Choroid plexus epithelial cell (primary cell): ENCODE measurements around the gene SERPINA5.
"Not testable (repeated sequence)": the region's sequence is repeated elsewhere in the genome, so short reads cannot be mapped to it uniquely, and the experiment has no call there.

Source experiments
- DNase-seq: peaks from one replicate; pipeline ENCODE4 v3.0.0-alpha.2; 2010; ENCODE audit warnings: low read depth
- H3K4me3 ChIP-seq: 2 replicates; pipeline ENCODE4 v1.5.1; 2011; ENCODE audit warnings: low read depth, mild to moderate bottlenecking, control low read depth, low read length, moderate library complexity
- CTCF ChIP-seq: conservative IDR thresholded peaks from 2 replicates; pipeline ENCODE4 v1.5.1; 2011; ENCODE audit warnings: low read depth, mild to moderate bottlenecking, control low read depth, inconsistent platforms, low read length, moderate library complexity

SERPINA5 gene

GRCh38 chr14:94575730-94576585, 5.3 kb upstream of the SERPINA5 start:
- TF ChIP-seq CTCF, result peak; percentile 8
- peak; percentile 92 for DNase-seq

GRCh38 chr14:94577472-94577871, 3.8 kb upstream of the SERPINA5 start:
- DNase-seq, H3K4me3 ChIP-seq: not testable (repeated sequence)

More at GRCh38 chr14:94575730-94576585, 5.3 kb upstream of the SERPINA5 start:
- H3K4me3 ChIP-seq, result no peak overlapping the region

- no peak for TF ChIP-seq CTCF
- no peak overlapping the region for H3K4me3 ChIP-seq
- no peak for DNase-seq
Measured at GRCh38 chr14:94578712-94579111, 2.5 kb upstream of the SERPINA5 start.

GRCh38 chr14:94582199-94582750, 1.0 kb downstream of the SERPINA5 start:
- H3K4me3 ChIP-seq, result no peak overlapping the region
- DNase-seq, result no peak
- no peak for TF ChIP-seq CTCF

GRCh38 chr14:94582851-94583250, 1.6 kb downstream of the SERPINA5 start:
- no peak for DNase-seq
- no peak for TF ChIP-seq CTCF
- H3K4me3 ChIP-seq, result no peak overlapping the region

GRCh38 chr14:94583557-94583956, 2.3 kb downstream of the SERPINA5 start:
- DNase-seq, result no peak
- TF ChIP-seq CTCF, result no peak
- no peak overlapping the region for H3K4me3 ChIP-seq

- peak; percentile 7 for DNase-seq
- no peak for TF ChIP-seq CTCF
- H3K4me3 ChIP-seq, result no peak overlapping the region
Measured at GRCh38 chr14:94584591-94585280, 3.5 kb downstream of the SERPINA5 start.
